Activated B cell treated with CpG ODN at 0.5 μM for 24 hours (primary cell): ENCODE data around the gene ERC2. TPM values are rescaled to one million over a fixed set of nuclear protein-coding genes. Genes with fewer than 3 reads are reported as not detected.

Experiments
- ATAC-seq: fragments of 200-7000 bp; cut with Tn5 transposase; one replicate; pipeline ENCODE4 v1.10.0; 2021; ENCODE audit warnings: low read depth, mild to moderate bottlenecking, moderate library complexity
- CTCF ChIA-PET: fragments of 350-600 bp; sonication (Branson Sonifier 250); formaldehyde crosslinking; loops from one replicate; lab custom pipeline; 2021; ENCODE audit warnings: antibody characterized with exemption; lab: Charles Lee
- POLR2A ChIA-PET: fragments of 350-600 bp; sonication (Branson Sonifier 250); formaldehyde crosslinking; loops from one replicate; lab custom pipeline; 2021; ENCODE audit warnings: antibody characterized with exemption; lab: Charles Lee
- DNase-seq: peaks from one replicate; pipeline ENCODE4 v3.0.0; 2022
- H3K27ac Mint-ChIP-seq: one replicate; pipeline ENCODE4 v1.8.0; 2020; ENCODE audit warnings: mixed read lengths
- H3K27me3 Mint-ChIP-seq: one replicate; pipeline ENCODE4 v1.8.0; 2021; ENCODE audit warnings: mixed read lengths
- H3K36me3 Mint-ChIP-seq: one replicate; pipeline ENCODE4 v1.8.0; 2021; ENCODE audit warnings: low read depth, mixed read lengths
- H3K4me1 Mint-ChIP-seq: one replicate; pipeline ENCODE4 v1.8.0; 2021; ENCODE audit warnings: mixed read lengths
- H3K4me3 Mint-ChIP-seq: one replicate; pipeline ENCODE4 v1.8.0; 2020; ENCODE audit warnings: mild to moderate bottlenecking, mixed read lengths
- H3K9me3 Mint-ChIP-seq: one replicate; pipeline ENCODE4 v1.8.0; 2020; ENCODE audit warnings: mixed read lengths
- intact Hi-C: fragments of 100-400 bp; cut with micrococcal nuclease; formaldehyde crosslinking; loops from one replicate; pipeline ENCODE4 v1.15.1; 2024
- total RNA-seq: library from RNA; stranded (reverse); gene quantifications from 2 replicates; pipeline ENCODE4 v1.2.3, GENCODE V29; 2022
- TF ChIP-seq, protein P1 (sequence below): fragments of 200-600 bp; IDR thresholded peaks from one replicate; pipeline ENCODE4 v1.8.0; 2022; ENCODE audit warnings: antibody characterized with exemption, mild to moderate bottlenecking

Gene ERC2
- total RNA-seq, 1 donor from 2014 or later: not detected

DNA sequence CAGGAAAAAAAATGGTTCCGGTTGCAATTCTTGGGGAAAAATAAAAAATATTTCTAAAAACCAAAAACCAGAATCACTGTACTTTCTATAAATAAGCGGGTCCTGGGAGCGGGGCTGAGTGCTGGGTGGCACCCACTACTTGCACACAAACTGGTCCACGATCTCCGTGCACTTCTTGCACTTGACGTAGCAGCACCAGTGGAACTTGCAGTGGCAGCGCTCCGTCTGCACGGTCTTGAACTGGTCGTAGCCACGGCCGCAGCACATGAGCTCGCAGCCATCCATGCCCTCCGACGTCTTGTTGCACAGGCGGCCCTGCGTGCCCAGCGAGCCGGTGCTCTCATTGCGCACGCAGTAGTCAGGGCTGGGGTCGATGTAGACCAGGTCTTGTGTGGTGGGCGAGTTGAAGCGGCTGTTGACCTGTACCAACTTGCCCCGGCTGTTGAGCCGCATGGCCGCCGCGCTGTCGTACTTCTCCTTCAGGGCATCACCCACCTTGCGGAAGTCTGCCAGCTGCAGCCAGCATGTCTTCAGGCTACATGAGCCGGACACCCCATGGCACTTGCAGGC lies 998.2 kb downstream of the ERC2 start:
- TF ChIP-seq, protein P1, sequence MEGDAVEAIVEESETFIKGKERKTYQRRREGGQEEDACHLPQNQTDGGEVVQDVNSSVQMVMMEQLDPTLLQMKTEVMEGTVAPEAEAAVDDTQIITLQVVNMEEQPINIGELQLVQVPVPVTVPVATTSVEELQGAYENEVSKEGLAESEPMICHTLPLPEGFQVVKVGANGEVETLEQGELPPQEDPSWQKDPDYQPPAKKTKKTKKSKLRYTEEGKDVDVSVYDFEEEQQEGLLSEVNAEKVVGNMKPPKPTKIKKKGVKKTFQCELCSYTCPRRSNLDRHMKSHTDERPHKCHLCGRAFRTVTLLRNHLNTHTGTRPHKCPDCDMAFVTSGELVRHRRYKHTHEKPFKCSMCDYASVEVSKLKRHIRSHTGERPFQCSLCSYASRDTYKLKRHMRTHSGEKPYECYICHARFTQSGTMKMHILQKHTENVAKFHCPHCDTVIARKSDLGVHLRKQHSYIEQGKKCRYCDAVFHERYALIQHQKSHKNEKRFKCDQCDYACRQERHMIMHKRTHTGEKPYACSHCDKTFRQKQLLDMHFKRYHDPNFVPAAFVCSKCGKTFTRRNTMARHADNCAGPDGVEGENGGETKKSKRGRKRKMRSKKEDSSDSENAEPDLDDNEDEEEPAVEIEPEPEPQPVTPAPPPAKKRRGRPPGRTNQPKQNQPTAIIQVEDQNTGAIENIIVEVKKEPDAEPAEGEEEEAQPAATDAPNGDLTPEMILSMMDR: no peak
- no peak overlapping the region for H3K27ac Mint-ChIP-seq
- no peak overlapping the region for H3K4me3 Mint-ChIP-seq
- POLR2A ChIA-PET: no interaction called here
- no peak for DNase-seq
- peaks cover 14% of the 10 kb centered on the region for H3K27me3 Mint-ChIP-seq
- ATAC-seq: no peak
- intact Hi-C loops: no loop called here
- H3K4me1 Mint-ChIP-seq: no peaks in the 10 kb centered on the region
- H3K9me3 Mint-ChIP-seq: no peaks in the 10 kb centered on the region
- CTCF ChIA-PET: no interaction called here
- H3K36me3 Mint-ChIP-seq: no peaks in the 10 kb centered on the region

GRCh38 chr3:55468251-55468650 lies 1000.0 kb downstream of the ERC2 start:
- H3K4me1 Mint-ChIP-seq: no peaks in the 10 kb centered on the region
- ATAC-seq (no peak), DNase-seq (no peak)
- peaks cover 9% of the 10 kb centered on the region for H3K27me3 Mint-ChIP-seq
- no peaks in the 10 kb centered on the region for H3K36me3 Mint-ChIP-seq
- no peak overlapping the region for H3K4me3 Mint-ChIP-seq
- intact Hi-C loops: no loop called here
- TF ChIP-seq, protein P1: no peak
- POLR2A ChIA-PET: no interaction called here
- no peak overlapping the region for H3K27ac Mint-ChIP-seq
- no peaks in the 10 kb centered on the region for H3K9me3 Mint-ChIP-seq
- CTCF ChIA-PET: no interaction called here

DNA sequence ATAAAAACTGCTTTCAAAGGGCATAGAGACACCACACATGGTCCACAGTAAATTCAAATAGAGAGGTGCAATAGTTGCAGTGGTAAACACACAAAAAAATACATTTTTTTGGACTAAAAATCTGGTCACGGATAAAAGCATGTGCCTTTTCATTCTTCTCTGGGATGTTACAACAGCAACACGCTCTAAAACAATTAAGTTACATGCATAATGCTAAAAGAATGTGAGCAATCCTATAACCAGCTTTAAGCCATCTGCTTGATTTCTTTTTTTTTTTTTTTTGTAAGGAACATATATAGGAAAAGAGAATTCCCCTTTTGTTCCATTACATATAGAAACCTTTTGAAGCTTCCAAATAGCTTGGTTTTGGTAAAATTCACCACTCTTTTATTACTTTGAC lies 1001.2 kb downstream of the ERC2 start:
- TF ChIP-seq, protein P1: no peak
- no peak for DNase-seq
- intact Hi-C loops: no loop called here
- ChIA-PET CTCF (no interaction called here), POLR2A (no interaction called here)
- ATAC-seq: no peak
- no peaks in the 10 kb centered on the region for H3K27me3 Mint-ChIP-seq
- no peak overlapping the region for H3K4me3 Mint-ChIP-seq
- no peaks in the 10 kb centered on the region for H3K9me3 Mint-ChIP-seq
- no peak overlapping the region for H3K27ac Mint-ChIP-seq
- no peaks in the 10 kb centered on the region for H3K36me3 Mint-ChIP-seq
- no peaks in the 10 kb centered on the region for H3K4me1 Mint-ChIP-seq

DNA sequence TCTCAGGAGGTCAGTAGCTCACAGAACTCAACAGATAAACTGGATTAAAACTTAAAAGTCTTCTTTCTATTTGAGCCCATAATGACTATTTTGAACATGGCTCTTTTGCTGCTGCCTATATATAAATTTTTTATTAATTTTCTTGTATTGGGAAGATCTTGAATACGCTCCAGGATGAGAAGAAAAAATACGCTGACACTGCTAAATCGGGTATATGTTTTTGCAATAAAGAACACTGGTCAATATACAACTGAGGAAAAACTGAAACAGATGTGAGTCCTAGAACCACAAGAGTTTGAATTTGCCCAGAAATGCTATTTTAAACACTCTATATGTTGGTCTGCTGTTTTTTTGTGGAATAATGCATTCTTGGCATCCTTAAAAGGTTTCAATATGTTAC lies 1001.7 kb downstream of the ERC2 start:
- intact Hi-C loops: no loop called here
- ChIA-PET CTCF (no interaction called here), POLR2A (no interaction called here)
- Mint-ChIP-seq H3K4me1 (no peaks in the 10 kb centered on the region), H3K36me3 (no peaks in the 10 kb centered on the region), H3K27me3 (no peaks in the 10 kb centered on the region), H3K27ac (no peak overlapping the region), H3K4me3 (no peak overlapping the region), H3K9me3 (no peaks in the 10 kb centered on the region)
- DNase-seq (no peak), ATAC-seq (no peak)
- TF ChIP-seq, protein P1: no peak

GRCh38 chr3:55461896-55462295 lies 1006.4 kb downstream of the ERC2 start:
- no peak overlapping the region for H3K4me3 Mint-ChIP-seq
- H3K36me3 Mint-ChIP-seq: no peaks in the 10 kb centered on the region
- H3K27ac Mint-ChIP-seq: no peak overlapping the region
- DNase-seq (no peak), ATAC-seq (no peak)
- H3K9me3 Mint-ChIP-seq: no peaks in the 10 kb centered on the region
- ChIA-PET CTCF (no interaction called here), POLR2A (no interaction called here)
- intact Hi-C loops: no loop called here
- no peaks in the 10 kb centered on the region for H3K27me3 Mint-ChIP-seq
- no peaks in the 10 kb centered on the region for H3K4me1 Mint-ChIP-seq
- TF ChIP-seq, protein P1: no peak
